DND-41 (cell line): ENCODE results near the gene RNPEPL1.

ENCODE experiments used
- ATAC-seq: fragments of 200-7000 bp; cut with Tn5 transposase; 3 replicates; pipeline ENCODE4 v1.9.1; 2021; ENCODE audit warnings: low read depth; ENCODE audit not compliant: insufficient read depth
- DNase-seq: peaks from one replicate; pipeline ENCODE4 v3.0.0-alpha.2; 2020
- H2AFZ ChIP-seq: 2 replicates; pipeline ENCODE4 v1.6.0; 2012; ENCODE audit warnings: low read depth, low read length
- H3K27ac ChIP-seq: 2 replicates; pipeline ENCODE4 v1.5.1; 2012; ENCODE audit warnings: low read length, inconsistent platforms
- H3K27me3 ChIP-seq: fragments of 200-600 bp; sonication (generic); 2 replicates; pipeline ENCODE4 v1.6.0; 2012; ENCODE audit warnings: low read length, mild to moderate bottlenecking, inconsistent platforms; ENCODE audit not compliant: insufficient read depth, poor library complexity
- H3K36me3 ChIP-seq: 2 replicates; pipeline ENCODE4 v1.5.1; 2012; ENCODE audit warnings: low read length, inconsistent platforms; ENCODE audit not compliant: insufficient read depth
- H3K4me1 ChIP-seq: 2 replicates; pipeline ENCODE4 v1.5.1; 2012; ENCODE audit warnings: mild to moderate bottlenecking, low read length; ENCODE audit not compliant: insufficient read depth
- H3K4me2 ChIP-seq: 2 replicates; pipeline ENCODE4 v1.6.0; 2012; ENCODE audit warnings: mild to moderate bottlenecking, moderate library complexity, low read length, inconsistent platforms; ENCODE audit not compliant: insufficient read depth
- H3K4me3 ChIP-seq, 2 experiments: fragments of 200-600 bp in 1 of 2; shearing (Covaris generic) in 1 of 2; 2 replicates each; pipeline ENCODE4 v1.5.1; 2012 to 2016; ENCODE audit warnings: inconsistent platforms in 2 of 2, low read length in 2 of 2, mild to moderate bottlenecking in 2 of 2, low read depth in 1 of 2, moderate library complexity in 1 of 2
- H3K79me2 ChIP-seq: 2 replicates; pipeline ENCODE4 v1.6.0; 2012; ENCODE audit warnings: low read length, inconsistent platforms; ENCODE audit not compliant: insufficient read depth
- H3K9ac ChIP-seq: 2 replicates; pipeline ENCODE4 v1.6.0; 2012; ENCODE audit warnings: low read depth, mild to moderate bottlenecking, inconsistent platforms, low read length, moderate library complexity
- H3K9me3 ChIP-seq: 2 replicates; pipeline ENCODE4 v1.5.1; 2012; ENCODE audit warnings: low read length, moderate library complexity, mild to moderate bottlenecking, inconsistent platforms; ENCODE audit not compliant: insufficient read depth, severe bottlenecking
- H4K20me1 ChIP-seq: 2 replicates; pipeline ENCODE4 v1.6.0; 2012; ENCODE audit warnings: low read length; ENCODE audit not compliant: insufficient read depth
- CTCF ChIP-seq: IDR thresholded peaks from 2 replicates; pipeline ENCODE4 v1.5.1; 2012; ENCODE audit warnings: borderline replicate concordance, low read length, moderate library complexity, mild to moderate bottlenecking; ENCODE audit not compliant: poor library complexity, severe bottlenecking; ENCODE audit errors: extremely low read depth
- EZH2 ChIP-seq: IDR thresholded peaks from 3 replicates; pipeline ENCODE4 v1.6.1; 2012; ENCODE audit warnings: borderline replicate concordance, low read depth, mild to moderate bottlenecking, moderate library complexity, low read length, inconsistent platforms; ENCODE audit not compliant: severe bottlenecking

The RNPEPL1 gene

DNA sequence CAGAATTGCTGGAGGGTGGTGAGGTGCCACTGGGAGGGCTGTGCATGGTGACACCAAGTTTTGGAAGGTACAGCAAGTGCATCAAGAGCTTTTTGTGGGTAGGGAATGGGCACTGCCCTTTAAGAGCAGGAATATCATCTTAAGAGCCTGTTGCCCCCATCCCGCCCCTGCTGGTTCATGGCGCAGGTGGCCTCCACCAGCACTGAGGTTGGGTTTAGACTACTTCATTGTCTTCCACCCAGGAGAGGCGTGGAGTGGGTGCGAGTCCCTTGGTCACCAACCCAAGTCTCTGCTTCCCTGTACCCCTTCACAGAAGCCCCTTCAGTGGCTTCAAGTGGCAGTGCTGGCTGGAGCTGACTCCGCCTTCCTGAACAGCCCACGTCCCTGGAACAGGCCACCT, 7.8 kb downstream of the RNPEPL1 start:
- Histone ChIP-seq H3K4me3 (no peak overlapping the region), H3K79me2 (peaks cover 29% of the 10 kb centered on the region), H3K4me1 (no peaks in the 10 kb centered on the region), H3K27ac (no peak overlapping the region), H3K27me3 (no peaks in the 10 kb centered on the region), H2AFZ (no peak overlapping the region), H3K36me3 (peaks cover 77% of the 10 kb centered on the region), H4K20me1 (peaks cover 79% of the 10 kb centered on the region), H3K9me3 (no peaks in the 10 kb centered on the region), H3K9ac (no peak overlapping the region), H3K4me2 (no peak overlapping the region)
- ATAC-seq (no peak), DNase-seq (no peak)
- TF ChIP-seq CTCF (no peak), EZH2 (no peak)

- Histone ChIP-seq H3K79me2 (peaks cover 26% of the 10 kb centered on the region), H3K4me3 (no peak overlapping the region), H3K9ac (no peak overlapping the region), H3K36me3 (peaks cover 73% of the 10 kb centered on the region), H3K27ac (no peak overlapping the region), H3K9me3 (no peaks in the 10 kb centered on the region), H4K20me1 (peaks cover 74% of the 10 kb centered on the region), H3K27me3 (no peaks in the 10 kb centered on the region), H3K4me1 (no peaks in the 10 kb centered on the region), H2AFZ (no peak overlapping the region), H3K4me2 (no peak overlapping the region)
- no peak for ATAC-seq
- no peak for TF ChIP-seq CTCF
- TF ChIP-seq EZH2, result no peak
- no peak for DNase-seq
These were observed 8.3 kb downstream of the RNPEPL1 start for GRCh38 chr2:240576436-240577205.

- Histone ChIP-seq H3K36me3 (peaks cover 64% of the 10 kb centered on the region), H3K4me1 (no peaks in the 10 kb centered on the region), H3K27ac (no peak overlapping the region), H3K4me2 (no peak overlapping the region), H3K27me3 (no peaks in the 10 kb centered on the region), H3K4me3 (no peak overlapping the region), H2AFZ (no peak overlapping the region), H3K79me2 (peaks cover 26% of the 10 kb centered on the region), H3K9me3 (no peaks in the 10 kb centered on the region), H4K20me1 (peaks cover 65% of the 10 kb centered on the region), H3K9ac (no peak overlapping the region)
- TF ChIP-seq EZH2, result no peak
- no peak for TF ChIP-seq CTCF
- ATAC-seq (no peak; the same call in 2 of the 3 replicates), DNase-seq (no peak)
These were observed 9.2 kb downstream of the RNPEPL1 start for GRCh38 chr2:240577281-240578109.
